ENCODE data around the gene PDE9A.

DNA sequence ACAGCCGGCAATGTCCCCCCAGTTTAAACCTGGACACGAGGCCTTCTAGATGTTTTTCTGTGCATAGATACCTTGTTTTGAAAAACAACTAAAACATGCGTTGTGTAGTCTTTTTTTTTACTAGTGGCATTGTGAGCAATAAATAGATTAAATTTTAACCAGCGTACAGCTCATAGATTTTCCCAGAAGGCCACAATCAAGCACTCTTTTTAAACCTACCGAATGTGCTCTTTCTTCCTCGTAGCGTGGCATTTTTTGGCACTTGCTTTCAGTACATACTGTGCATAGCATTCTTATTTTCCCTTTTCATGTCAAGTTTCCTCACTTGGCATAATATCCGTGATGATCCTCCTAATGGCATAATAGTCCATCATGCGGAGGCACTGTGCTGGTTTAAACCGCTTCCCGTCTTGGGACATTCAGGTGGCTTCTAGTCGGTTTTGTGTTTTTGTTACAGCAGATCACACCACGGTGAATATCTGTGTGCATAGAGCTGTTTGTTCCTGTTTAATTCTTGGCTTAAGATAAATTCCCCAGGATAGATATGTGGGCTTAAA lies 95.3 kb downstream of the PDE9A start:
- TF ChIP-seq FOXM1 (IDR thresholded peaks at IDR 0.05; ENCODE audit: borderline replicate concordance): no peak
- TF ChIP-seq BHLHE40 (IDR thresholded peaks at IDR 0.05; ENCODE audit: borderline replicate concordance): no peak
- TF ChIP-seq L3MBTL2 (conservative IDR thresholded peaks at IDR 0.05): no peak
- no peak for TF ChIP-seq ELF4 (IDR thresholded peaks at IDR 0.05)
- no peak for TF ChIP-seq ARNT (IDR thresholded peaks at IDR 0.05)
- TF ChIP-seq SP1 (IDR thresholded peaks at IDR 0.05): no peak
- no peak for TF ChIP-seq FOXA1 (IDR thresholded peaks at IDR 0.05)
